HepG2 (cell line): ENCODE results near the gene ANKUB1.

Experiments
- ATF7 ChIP-seq, 2 experiments: fragments of 450-650 bp in 1 of 2; sonication (generic) in 1 of 2; formaldehyde crosslinking in 1 of 2; IDR thresholded peaks; 2 replicates each; pipeline versions ENCODE4 v1.4.0 to v1.6.1; 2016 to 2020; ENCODE audit warnings: antibody characterized with exemption in 1 of 2, mild to moderate bottlenecking in 1 of 2, missing genetic modification reagents in 1 of 2
- FOXA3 ChIP-seq: IDR thresholded peaks from 2 replicates; pipeline ENCODE4 v1.6.1; 2016; ENCODE audit warnings: missing genetic modification reagents, missing compliant biosample characterization
- MATR3 ChIP-seq: sonication (generic); formaldehyde crosslinking; IDR thresholded peaks from 2 replicates; pipeline ENCODE4 v1.4.0; 2020; ENCODE audit warnings: missing genetic modification reagents
- NR2C2 ChIP-seq: sonication (generic); formaldehyde crosslinking; IDR thresholded peaks from 2 replicates; pipeline ENCODE4 v1.4.0; 2020; ENCODE audit warnings: missing genetic modification reagents, mild to moderate bottlenecking, moderate library complexity, borderline replicate concordance
- RBAK ChIP-seq: sonication (generic); formaldehyde crosslinking; IDR thresholded peaks from 2 replicates; pipeline ENCODE4 v1.5.1; 2020; ENCODE audit warnings: mild to moderate bottlenecking, missing genetic modification reagents
- RNF2 ChIP-seq: fragments of 450-650 bp; conservative IDR thresholded peaks from 2 replicates; pipeline ENCODE4 v1.6.1; 2016; ENCODE audit warnings: low read depth
- STAT6 ChIP-seq: sonication (generic); formaldehyde crosslinking; IDR thresholded peaks from 2 replicates; pipeline ENCODE4 v1.4.0; 2020; ENCODE audit warnings: missing genetic modification reagents, mild to moderate bottlenecking, borderline replicate concordance
- ZBTB33 ChIP-seq: sonication (generic); formaldehyde crosslinking; IDR thresholded peaks from 2 replicates; pipeline ENCODE4 v1.4.0; 2020; ENCODE audit warnings: missing genetic modification reagents
- ZNF333 ChIP-seq: sonication (generic); formaldehyde crosslinking; IDR thresholded peaks from 2 replicates; pipeline ENCODE4 v1.4.0; 2020; ENCODE audit warnings: mild to moderate bottlenecking, missing genetic modification reagents, borderline replicate concordance
- ZNF691 ChIP-seq: sonication (generic); formaldehyde crosslinking; IDR thresholded peaks from 2 replicates; pipeline ENCODE4 v1.4.0; 2020; ENCODE audit warnings: missing genetic modification reagents, low read depth, mild to moderate bottlenecking, borderline replicate concordance
- TF ChIP-seq, protein P1 (sequence below): sonication (generic); formaldehyde crosslinking; IDR thresholded peaks from 2 replicates; pipeline ENCODE4 v1.5.1; 2020; ENCODE audit warnings: mild to moderate bottlenecking, moderate library complexity, missing genetic modification reagents
- TF ChIP-seq, protein P2 (sequence below): sonication (generic); formaldehyde crosslinking; IDR thresholded peaks from 2 replicates; pipeline ENCODE4 v1.8.0; 2022; ENCODE audit warnings: missing genetic modification reagents, mild to moderate bottlenecking, moderate library complexity, borderline replicate concordance
- TF ChIP-seq, protein P3 (sequence below): sonication (generic); formaldehyde crosslinking; IDR thresholded peaks from 2 replicates; pipeline ENCODE4 v1.5.0; 2020; ENCODE audit warnings: mild to moderate bottlenecking, missing genetic modification reagents, moderate library complexity
- TF ChIP-seq, protein P4 (sequence below): sonication (generic); formaldehyde crosslinking; IDR thresholded peaks from 2 replicates; pipeline ENCODE4 v1.4.0; 2020; ENCODE audit warnings: mild to moderate bottlenecking, missing genetic modification reagents

GRCh38 chr3:149777414-149778214 lies 14.7 kb downstream of the ANKUB1 start:
- TF ChIP-seq ZNF333 (CRISPR knock-in tag) (no peak), ATF7 (IDR thresholded peaks at IDR 0.05) (no peak), ATF7 (CRISPR knock-in tag; IDR thresholded peaks at IDR 0.05) (no peak), FOXA3 (no peak), MATR3 (CRISPR knock-in tag) (no peak), RNF2 (no peak), NR2C2 (CRISPR knock-in tag) (no peak), ZNF691 (no peak), RBAK (CRISPR knock-in tag) (no peak), STAT6 (CRISPR knock-in tag) (no peak), ZBTB33 (CRISPR knock-in tag) (no peak)
- TF ChIP-seq, protein P1, sequence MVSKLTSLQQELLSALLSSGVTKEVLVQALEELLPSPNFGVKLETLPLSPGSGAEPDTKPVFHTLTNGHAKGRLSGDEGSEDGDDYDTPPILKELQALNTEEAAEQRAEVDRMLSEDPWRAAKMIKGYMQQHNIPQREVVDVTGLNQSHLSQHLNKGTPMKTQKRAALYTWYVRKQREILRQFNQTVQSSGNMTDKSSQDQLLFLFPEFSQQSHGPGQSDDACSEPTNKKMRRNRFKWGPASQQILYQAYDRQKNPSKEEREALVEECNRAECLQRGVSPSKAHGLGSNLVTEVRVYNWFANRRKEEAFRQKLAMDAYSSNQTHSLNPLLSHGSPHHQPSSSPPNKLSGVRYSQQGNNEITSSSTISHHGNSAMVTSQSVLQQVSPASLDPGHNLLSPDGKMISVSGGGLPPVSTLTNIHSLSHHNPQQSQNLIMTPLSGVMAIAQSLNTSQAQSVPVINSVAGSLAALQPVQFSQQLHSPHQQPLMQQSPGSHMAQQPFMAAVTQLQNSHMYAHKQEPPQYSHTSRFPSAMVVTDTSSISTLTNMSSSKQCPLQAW (CRISPR knock-in tag) = no peak
- TF ChIP-seq, protein P2, sequence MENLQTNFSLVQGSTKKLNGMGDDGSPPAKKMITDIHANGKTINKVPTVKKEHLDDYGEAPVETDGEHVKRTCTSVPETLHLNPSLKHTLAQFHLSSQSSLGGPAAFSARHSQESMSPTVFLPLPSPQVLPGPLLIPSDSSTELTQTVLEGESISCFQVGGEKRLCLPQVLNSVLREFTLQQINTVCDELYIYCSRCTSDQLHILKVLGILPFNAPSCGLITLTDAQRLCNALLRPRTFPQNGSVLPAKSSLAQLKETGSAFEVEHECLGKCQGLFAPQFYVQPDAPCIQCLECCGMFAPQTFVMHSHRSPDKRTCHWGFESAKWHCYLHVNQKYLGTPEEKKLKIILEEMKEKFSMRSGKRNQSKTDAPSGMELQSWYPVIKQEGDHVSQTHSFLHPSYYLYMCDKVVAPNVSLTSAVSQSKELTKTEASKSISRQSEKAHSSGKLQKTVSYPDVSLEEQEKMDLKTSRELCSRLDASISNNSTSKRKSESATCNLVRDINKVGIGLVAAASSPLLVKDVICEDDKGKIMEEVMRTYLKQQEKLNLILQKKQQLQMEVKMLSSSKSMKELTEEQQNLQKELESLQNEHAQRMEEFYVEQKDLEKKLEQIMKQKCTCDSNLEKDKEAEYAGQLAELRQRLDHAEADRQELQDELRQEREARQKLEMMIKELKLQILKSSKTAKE (CRISPR knock-in tag) = no peak
- TF ChIP-seq, protein P3, sequence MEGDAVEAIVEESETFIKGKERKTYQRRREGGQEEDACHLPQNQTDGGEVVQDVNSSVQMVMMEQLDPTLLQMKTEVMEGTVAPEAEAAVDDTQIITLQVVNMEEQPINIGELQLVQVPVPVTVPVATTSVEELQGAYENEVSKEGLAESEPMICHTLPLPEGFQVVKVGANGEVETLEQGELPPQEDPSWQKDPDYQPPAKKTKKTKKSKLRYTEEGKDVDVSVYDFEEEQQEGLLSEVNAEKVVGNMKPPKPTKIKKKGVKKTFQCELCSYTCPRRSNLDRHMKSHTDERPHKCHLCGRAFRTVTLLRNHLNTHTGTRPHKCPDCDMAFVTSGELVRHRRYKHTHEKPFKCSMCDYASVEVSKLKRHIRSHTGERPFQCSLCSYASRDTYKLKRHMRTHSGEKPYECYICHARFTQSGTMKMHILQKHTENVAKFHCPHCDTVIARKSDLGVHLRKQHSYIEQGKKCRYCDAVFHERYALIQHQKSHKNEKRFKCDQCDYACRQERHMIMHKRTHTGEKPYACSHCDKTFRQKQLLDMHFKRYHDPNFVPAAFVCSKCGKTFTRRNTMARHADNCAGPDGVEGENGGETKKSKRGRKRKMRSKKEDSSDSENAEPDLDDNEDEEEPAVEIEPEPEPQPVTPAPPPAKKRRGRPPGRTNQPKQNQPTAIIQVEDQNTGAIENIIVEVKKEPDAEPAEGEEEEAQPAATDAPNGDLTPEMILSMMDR = no peak
- TF ChIP-seq, protein P4, sequence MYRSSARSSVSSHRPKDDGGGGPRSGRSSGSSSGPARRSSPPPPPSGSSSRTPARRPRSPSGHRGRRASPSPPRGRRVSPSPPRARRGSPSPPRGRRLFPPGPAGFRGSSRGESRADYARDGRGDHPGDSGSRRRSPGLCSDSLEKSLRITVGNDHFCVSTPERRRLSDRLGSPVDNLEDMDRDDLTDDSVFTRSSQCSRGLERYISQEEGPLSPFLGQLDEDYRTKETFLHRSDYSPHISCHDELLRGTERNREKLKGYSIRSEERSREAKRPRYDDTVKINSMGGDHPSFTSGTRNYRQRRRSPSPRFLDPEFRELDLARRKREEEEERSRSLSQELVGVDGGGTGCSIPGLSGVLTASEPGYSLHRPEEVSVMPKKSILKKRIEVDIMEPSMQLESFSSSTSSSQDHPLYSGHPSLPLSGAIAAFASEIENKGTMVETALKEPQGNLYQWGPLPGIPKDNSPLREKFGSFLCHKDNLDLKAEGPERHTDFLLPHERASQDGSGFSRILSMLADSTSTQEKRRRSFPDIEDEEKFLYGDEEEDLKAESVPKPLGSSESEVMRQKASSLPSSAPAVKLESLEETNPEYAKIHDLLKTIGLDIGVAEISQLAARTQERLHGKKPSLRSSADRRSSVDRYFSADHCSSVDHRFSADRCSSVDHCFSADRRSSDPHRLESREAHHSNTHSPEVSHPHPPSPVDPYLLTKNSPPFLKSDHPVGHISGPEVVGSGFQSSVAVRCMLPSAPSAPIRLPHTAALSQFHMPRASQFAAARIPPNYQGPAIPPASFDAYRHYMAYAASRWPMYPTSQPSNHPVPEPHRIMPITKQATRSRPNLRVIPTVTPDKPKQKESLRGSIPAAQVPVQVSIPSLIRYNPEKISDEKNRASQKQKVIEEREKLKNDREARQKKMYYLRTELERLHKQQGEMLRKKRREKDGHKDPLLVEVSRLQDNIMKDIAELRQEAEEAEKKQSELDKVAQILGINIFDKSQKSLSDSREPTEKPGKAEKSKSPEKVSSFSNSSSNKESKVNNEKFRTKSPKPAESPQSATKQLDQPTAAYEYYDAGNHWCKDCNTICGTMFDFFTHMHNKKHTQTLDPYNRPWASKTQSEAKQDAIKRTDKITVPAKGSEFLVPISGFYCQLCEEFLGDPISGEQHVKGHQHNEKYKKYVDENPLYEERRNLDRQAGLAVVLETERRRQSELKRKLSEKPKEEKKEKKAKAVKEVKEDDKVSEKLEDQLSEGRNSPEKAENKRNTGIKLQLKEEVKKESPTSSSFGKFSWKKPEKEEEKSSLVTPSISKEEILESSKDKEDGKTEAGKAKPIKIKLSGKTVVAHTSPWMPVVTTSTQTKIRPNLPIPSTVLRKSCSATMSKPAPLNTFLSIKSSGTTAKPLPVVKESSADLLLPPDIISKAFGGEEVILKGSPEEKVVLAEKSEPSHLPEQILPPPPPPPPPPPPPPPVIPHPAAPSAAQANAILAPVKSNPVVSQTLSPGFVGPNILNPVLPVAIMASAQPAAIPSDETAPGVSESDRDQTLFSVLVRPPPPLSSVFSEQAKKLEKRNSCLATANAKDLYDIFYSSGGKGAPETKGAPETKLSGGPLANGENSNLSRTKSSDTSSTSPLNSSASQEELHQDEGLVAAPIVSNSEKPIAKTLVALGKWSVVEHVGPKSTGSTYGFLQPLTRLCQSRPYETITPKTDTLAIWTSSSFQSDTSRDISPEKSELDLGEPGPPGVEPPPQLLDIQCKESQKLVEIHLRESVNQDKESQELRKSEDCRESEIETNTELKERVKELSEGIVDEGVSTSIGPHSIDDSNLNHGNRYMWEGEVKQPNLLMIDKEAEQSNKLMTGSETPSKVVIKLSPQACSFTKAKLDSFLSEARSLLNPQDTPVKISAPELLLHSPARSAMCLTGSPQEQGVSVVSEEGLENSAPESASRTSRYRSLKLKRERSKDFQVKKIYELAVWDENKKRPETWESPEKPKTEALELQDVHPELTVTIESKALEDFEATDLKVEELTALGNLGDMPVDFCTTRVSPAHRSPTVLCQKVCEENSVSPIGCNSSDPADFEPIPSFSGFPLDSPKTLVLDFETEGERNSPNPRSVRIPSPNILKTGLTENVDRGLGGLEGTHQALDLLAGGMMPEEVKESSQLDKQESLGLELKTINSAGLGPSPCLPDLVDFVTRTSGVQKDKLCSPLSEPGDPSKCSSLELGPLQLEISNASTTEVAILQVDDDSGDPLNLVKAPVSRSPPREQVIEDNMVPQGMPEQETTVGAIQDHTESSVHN (CRISPR knock-in tag) = no peak
